ENCODE data around the gene MAN1A1. TPM values are rescaled to one million over a fixed set of nuclear protein-coding genes. Genes with fewer than 3 reads are reported as not detected.
A peak's percentile ranks its signal among the peaks of the same experiment; 100 is the strongest.

MAN1A1 gene
- total and polyA plus RNA-seq, 2 experiments from 2014 or later = 2.0 to 8.7 TPM

DNA sequence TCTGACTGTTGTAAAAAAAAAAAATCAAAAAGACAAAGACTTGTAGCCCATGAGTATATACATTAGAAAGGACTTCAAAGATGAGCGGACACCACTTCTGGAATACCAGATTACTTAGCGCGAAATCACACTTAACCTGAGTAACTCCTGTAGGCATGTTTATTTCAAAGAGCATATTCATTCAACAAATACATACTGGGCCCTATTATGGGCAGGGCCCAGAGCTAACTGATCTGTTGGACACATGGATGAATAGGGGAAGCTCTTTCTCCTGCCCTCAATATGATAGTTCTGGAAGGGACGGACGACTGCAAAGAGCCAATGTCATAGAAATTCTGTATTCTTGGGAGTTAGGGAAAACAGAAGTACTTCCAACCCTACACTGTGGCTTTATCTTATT lies 12.3 kb downstream of the MAN1A1 start:
- peaks cover 23% of the 10 kb centered on the region for H3K4me1 Mint-ChIP-seq
- H3K9me3 Mint-ChIP-seq = no peaks in the 10 kb centered on the region
- H3K4me3 ChIP-seq = no peak overlapping the region
- 0 out of 2 replicates have a peak overlapping the region, but pooled peaks have one; percentile 14 for H3K4me2 ChIP-seq
- DNase-seq (ENCODE audit: low spot score) = no peak
- no peak overlapping the region for H2AFZ ChIP-seq
- 0 out of 2 replicates have a peak, but pooled peaks cover 2% of the 10 kb centered on the region for H3K9me2 ChIP-seq (ENCODE audit: insufficient read depth)
- no peak overlapping the region for H3K4me3 Mint-ChIP-seq
- no peaks in the 10 kb centered on the region for H3K79me2 ChIP-seq (replicated peaks; ENCODE audit: insufficient read depth)
- TF ChIP-seq, protein P1, sequence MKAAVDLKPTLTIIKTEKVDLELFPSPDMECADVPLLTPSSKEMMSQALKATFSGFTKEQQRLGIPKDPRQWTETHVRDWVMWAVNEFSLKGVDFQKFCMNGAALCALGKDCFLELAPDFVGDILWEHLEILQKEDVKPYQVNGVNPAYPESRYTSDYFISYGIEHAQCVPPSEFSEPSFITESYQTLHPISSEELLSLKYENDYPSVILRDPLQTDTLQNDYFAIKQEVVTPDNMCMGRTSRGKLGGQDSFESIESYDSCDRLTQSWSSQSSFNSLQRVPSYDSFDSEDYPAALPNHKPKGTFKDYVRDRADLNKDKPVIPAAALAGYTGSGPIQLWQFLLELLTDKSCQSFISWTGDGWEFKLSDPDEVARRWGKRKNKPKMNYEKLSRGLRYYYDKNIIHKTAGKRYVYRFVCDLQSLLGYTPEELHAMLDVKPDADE (IDR thresholded peaks at IDR 0.05) = no peak
- no peak for TF ChIP-seq JUNB (IDR thresholded peaks at IDR 0.05; ENCODE audit: unreplicated experiment)
- TF ChIP-seq EZH2phosphoT487 (IDR thresholded peaks at IDR 0.05; ENCODE audit: unreplicated experiment) = no peak
- TF ChIP-seq, protein P2, sequence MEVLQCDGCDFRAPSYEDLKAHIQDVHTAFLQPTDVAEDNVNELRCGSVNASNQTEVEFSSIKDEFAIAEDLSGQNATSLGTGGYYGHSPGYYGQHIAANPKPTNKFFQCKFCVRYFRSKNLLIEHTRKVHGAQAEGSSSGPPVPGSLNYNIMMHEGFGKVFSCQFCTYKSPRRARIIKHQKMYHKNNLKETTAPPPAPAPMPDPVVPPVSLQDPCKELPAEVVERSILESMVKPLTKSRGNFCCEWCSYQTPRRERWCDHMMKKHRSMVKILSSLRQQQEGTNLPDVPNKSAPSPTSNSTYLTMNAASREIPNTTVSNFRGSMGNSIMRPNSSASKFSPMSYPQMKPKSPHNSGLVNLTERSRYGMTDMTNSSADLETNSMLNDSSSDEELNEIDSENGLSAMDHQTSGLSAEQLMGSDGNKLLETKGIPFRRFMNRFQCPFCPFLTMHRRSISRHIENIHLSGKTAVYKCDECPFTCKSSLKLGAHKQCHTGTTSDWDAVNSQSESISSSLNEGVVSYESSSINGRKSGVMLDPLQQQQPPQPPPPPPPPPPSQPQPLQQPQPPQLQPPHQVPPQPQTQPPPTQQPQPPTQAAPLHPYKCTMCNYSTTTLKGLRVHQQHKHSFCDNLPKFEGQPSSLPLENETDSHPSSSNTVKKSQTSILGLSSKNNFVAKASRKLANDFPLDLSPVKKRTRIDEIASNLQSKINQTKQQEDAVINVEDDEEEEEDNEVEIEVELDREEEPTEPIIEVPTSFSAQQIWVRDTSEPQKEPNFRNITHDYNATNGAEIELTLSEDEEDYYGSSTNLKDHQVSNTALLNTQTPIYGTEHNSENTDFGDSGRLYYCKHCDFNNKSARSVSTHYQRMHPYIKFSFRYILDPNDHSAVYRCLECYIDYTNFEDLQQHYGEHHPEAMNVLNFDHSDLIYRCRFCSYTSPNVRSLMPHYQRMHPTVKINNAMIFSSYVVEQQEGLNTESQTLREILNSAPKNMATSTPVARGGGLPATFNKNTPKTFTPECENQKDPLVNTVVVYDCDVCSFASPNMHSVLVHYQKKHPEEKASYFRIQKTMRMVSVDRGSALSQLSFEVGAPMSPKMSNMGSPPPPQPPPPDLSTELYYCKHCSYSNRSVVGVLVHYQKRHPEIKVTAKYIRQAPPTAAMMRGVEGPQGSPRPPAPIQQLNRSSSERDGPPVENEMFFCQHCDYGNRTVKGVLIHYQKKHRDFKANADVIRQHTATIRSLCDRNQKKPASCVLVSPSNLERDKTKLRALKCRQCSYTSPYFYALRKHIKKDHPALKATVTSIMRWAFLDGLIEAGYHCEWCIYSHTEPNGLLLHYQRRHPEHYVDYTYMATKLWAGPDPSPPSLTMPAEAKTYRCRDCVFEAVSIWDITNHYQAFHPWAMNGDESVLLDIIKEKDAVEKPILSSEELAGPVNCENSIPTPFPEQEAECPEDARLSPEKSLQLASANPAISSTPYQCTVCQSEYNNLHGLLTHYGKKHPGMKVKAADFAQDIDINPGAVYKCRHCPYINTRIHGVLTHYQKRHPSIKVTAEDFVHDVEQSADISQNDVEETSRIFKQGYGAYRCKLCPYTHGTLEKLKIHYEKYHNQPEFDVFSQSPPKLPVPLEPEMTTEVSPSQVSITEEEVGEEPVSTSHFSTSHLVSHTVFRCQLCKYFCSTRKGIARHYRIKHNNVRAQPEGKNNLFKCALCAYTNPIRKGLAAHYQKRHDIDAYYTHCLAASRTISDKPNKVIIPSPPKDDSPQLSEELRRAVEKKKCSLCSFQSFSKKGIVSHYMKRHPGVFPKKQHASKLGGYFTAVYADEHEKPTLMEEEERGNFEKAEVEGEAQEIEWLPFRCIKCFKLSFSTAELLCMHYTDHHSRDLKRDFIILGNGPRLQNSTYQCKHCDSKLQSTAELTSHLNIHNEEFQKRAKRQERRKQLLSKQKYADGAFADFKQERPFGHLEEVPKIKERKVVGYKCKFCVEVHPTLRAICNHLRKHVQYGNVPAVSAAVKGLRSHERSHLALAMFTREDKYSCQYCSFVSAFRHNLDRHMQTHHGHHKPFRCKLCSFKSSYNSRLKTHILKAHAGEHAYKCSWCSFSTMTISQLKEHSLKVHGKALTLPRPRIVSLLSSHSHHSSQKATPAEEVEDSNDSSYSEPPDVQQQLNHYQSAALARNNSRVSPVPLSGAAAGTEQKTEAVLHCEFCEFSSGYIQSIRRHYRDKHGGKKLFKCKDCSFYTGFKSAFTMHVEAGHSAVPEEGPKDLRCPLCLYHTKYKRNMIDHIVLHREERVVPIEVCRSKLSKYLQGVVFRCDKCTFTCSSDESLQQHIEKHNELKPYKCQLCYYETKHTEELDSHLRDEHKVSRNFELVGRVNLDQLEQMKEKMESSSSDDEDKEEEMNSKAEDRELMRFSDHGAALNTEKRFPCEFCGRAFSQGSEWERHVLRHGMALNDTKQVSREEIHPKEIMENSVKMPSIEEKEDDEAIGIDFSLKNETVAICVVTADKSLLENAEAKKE (CRISPR knock-in tag; IDR thresholded peaks at IDR 0.05) = no peak
- TF ChIP-seq STAT1 (IDR thresholded peaks at IDR 0.05; ENCODE audit: unreplicated experiment) = no peak
- no peak for TF ChIP-seq POLR2AphosphoS5 (IDR thresholded peaks at IDR 0.05; ENCODE audit: low read depth)
- no peak for TF ChIP-seq ZNF331 (CRISPR knock-in tag; IDR thresholded peaks at IDR 0.05; ENCODE audit: low read depth)
- no peak for TF ChIP-seq CREB1 (CRISPR knock-in tag; IDR thresholded peaks at IDR 0.05; ENCODE audit: low read depth)
- no peak for TF ChIP-seq ZNF114 (CRISPR knock-in tag; IDR thresholded peaks at IDR 0.05)
- H3K36me3 Mint-ChIP-seq (ENCODE audit: low read depth) = no peaks in the 10 kb centered on the region
- ATAC-seq = no peak
- H3K36me3 ChIP-seq (ENCODE audit: insufficient read depth) = no peaks in the 10 kb centered on the region
- H3K27ac ChIP-seq (ENCODE audit: low read depth) = no peak overlapping the region
- no peaks in the 10 kb centered on the region for H3F3A ChIP-seq (replicated peaks; ENCODE audit: low read depth)
- H4K20me1 ChIP-seq (replicated peaks; ENCODE audit: insufficient read depth) = no peaks in the 10 kb centered on the region
- H3K27me3 ChIP-seq (ENCODE audit: insufficient read depth) = no peaks in the 10 kb centered on the region
- H3K27ac Mint-ChIP-seq = no peak overlapping the region
- H3K4me1 ChIP-seq (ENCODE audit: insufficient read depth) = peaks cover 19% of the 10 kb centered on the region; the same call in 1 of the 2 replicates
- no peaks in the 10 kb centered on the region for H3K27me3 Mint-ChIP-seq (ENCODE audit: insufficient read depth, low read depth, poor library complexity)
